ENCODE results near the gene FOXE3. TPM values are rescaled to one million over a fixed set of nuclear protein-coding genes. Genes with fewer than 3 reads are reported as not detected.

FOXE3 gene
- total RNA-seq, 4 donors from 2014 or later = not detected

DNA sequence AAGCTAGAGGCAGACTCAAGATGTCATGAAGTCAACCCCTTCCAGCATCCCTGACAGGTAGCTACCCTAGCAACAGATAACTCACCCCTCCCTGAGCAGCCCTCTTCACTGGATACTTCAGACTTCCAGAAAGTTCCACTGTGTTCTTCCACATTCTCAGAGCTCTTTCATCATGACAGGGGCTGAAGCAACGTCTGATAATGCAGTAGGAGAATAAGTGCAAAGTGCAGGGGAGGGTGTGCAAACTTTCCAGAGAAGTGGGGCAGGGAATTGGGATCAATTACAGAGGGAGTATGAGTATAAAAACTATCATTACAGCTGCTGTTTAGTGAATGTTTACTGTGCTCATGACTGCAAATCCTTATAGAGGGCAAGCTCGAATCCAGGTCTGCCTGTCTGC is 26.4 kb upstream of the FOXE3 start:
- in situ Hi-C loops (cut with MboI; ENCODE audit: low sequenced_read_pairs in 4 of 4) (no loop called here), intact Hi-C loops (cut with DNase I; ENCODE audit: low total_unique reads) (loop anchor here (5.0 kb wide), 1 partner anchor 338 kb away; no protein-coding TSS in a partner anchor)
- no peak for DNase-seq

DNA sequence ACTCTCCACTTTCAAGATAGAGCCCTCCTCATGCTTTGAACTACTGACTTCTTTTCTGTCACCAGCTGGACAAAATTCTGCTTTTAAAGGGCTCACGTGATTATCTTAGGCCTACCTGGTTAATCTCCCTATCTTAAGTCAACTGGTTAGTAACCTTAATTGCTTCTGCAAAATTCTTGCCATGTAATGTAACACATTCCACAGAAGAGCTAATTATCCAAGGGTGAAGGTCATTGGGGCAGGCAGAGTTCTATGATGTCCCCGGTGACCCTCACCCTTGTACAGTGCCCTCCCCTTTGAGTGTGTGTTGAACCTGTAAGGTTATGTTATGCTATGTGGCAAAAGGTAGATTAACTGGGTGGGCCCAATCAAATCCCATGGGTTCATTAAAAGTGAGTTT is 25.2 kb upstream of the FOXE3 start:
- intact Hi-C loops (cut with DNase I; ENCODE audit: low total_unique reads) (no loop called here), in situ Hi-C loops (cut with MboI; ENCODE audit: low sequenced_read_pairs in 4 of 4) (no loop called here)
- Histone ChIP-seq H3K9me3 (no peaks in the 10 kb centered on the region), H3K27me3 (peaks cover 5 to 26% (median 14%) of the 10 kb centered on the region in 3 donors), H3K4me3 (no peak overlapping the region), H3K36me3 (no peaks in the 10 kb centered on the region), H3K27ac (no peak overlapping the region), H3K4me1 (peaks cover 0 to 4% of the 10 kb centered on the region in 2 donors)
- TF ChIP-seq, protein P1, sequence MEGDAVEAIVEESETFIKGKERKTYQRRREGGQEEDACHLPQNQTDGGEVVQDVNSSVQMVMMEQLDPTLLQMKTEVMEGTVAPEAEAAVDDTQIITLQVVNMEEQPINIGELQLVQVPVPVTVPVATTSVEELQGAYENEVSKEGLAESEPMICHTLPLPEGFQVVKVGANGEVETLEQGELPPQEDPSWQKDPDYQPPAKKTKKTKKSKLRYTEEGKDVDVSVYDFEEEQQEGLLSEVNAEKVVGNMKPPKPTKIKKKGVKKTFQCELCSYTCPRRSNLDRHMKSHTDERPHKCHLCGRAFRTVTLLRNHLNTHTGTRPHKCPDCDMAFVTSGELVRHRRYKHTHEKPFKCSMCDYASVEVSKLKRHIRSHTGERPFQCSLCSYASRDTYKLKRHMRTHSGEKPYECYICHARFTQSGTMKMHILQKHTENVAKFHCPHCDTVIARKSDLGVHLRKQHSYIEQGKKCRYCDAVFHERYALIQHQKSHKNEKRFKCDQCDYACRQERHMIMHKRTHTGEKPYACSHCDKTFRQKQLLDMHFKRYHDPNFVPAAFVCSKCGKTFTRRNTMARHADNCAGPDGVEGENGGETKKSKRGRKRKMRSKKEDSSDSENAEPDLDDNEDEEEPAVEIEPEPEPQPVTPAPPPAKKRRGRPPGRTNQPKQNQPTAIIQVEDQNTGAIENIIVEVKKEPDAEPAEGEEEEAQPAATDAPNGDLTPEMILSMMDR (IDR thresholded peaks at IDR 0.05 in 4 of 5, conservative IDR thresholded peaks at IDR 0.05 in 1 of 5) = no peak
- no peak for TF ChIP-seq POLR2A (IDR thresholded peaks at IDR 0.05)
- ATAC-seq (no peak), DNase-seq (no peak)

More for the DNA sequence above, 26.4 kb upstream of the FOXE3 start:
- Histone ChIP-seq H3K4me1 (peaks cover 0 to 4% of the 10 kb centered on the region in 2 donors), H3K27ac (no peak overlapping the region), H3K27me3 (peaks cover 5 to 16% (median 9%) of the 10 kb centered on the region in 3 donors), H3K9me3 (no peaks in the 10 kb centered on the region), H3K36me3 (no peaks in the 10 kb centered on the region), H3K4me3 (no peak overlapping the region)
- no peak for ATAC-seq
- TF ChIP-seq, protein P1 (IDR thresholded peaks at IDR 0.05 in 4 of 5, conservative IDR thresholded peaks at IDR 0.05 in 1 of 5) = no peak
- no peak for TF ChIP-seq POLR2A (IDR thresholded peaks at IDR 0.05)

DNA sequence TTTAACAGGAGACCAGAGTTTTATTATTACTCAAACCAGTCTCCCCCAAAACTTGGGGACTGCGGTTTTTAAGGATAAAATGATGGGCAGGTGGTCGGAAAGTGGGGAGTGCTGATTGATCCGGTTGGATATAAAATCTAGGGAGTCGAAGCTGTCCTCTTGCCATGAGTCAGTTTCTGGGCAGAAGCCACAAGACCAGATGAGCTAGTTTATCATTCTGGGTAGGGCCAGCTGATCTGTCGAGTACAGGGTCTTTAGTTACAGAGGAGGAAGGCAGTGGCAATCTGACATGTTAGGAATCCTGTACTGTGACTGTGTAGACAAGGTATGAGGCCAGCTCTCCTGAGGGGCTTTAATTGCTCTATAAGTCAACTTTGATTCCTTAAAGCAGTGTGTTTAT is 22.9 kb upstream of the FOXE3 start:
- peaks cover 10 to 34% (median 25%) of the 10 kb centered on the region in 3 donors for H3K27me3 ChIP-seq
- no peak for DNase-seq
- intact Hi-C loops (cut with DNase I; ENCODE audit: low total_unique reads) (no loop called here), in situ Hi-C loops (cut with MboI; ENCODE audit: low sequenced_read_pairs in 4 of 4) (no loop called here)
- H3K4me1 ChIP-seq = peaks cover 0 to 2% of the 10 kb centered on the region in 2 donors
- no peaks in the 10 kb centered on the region for H3K9me3 ChIP-seq
- no peak overlapping the region for H3K27ac ChIP-seq
- H3K36me3 ChIP-seq = no peaks in the 10 kb centered on the region
- no peak for ATAC-seq
- TF ChIP-seq POLR2A (IDR thresholded peaks at IDR 0.05) = no peak
- TF ChIP-seq, protein P1 (IDR thresholded peaks at IDR 0.05 in 4 of 5, conservative IDR thresholded peaks at IDR 0.05 in 1 of 5) = no peak
- no peak overlapping the region for H3K4me3 ChIP-seq

DNA sequence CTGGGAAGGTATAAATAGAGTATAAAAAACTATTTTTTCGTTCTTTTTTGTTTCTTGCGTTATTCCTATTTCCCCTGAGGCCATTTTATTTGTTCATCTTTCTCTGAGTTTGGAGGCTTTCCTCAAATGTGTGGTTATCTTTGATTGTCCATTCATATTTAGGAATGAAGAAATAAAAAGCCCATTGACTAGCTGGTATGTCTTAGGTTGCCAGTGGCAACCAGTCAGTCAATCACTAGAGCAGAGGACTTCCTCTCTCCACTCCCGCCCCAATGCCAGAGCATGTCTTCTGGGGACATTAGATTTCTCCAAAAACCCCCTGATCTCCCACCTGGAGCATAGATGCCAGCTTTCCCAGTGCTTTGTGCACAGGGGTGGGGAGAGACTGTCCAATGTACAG is 20.7 kb upstream of the FOXE3 start:
- TF ChIP-seq POLR2A (IDR thresholded peaks at IDR 0.05) = no peak
- TF ChIP-seq, protein P1 (IDR thresholded peaks at IDR 0.05 in 4 of 5, conservative IDR thresholded peaks at IDR 0.05 in 1 of 5) = no peak
- ATAC-seq (no peak), DNase-seq (no peak)
- intact Hi-C loops (cut with DNase I; ENCODE audit: low total_unique reads) = no loop called here
- no peak overlapping the region for H3K4me3 ChIP-seq
- H3K27ac ChIP-seq = no peak overlapping the region
- no peaks in the 10 kb centered on the region for H3K4me1 ChIP-seq
- no peaks in the 10 kb centered on the region for H3K9me3 ChIP-seq
- in situ Hi-C loops (cut with MboI; ENCODE audit: low sequenced_read_pairs in 4 of 4) = no loop called here
- H3K27me3 ChIP-seq = peaks cover 14 to 42% (median 25%) of the 10 kb centered on the region in 3 donors
- no peaks in the 10 kb centered on the region for H3K36me3 ChIP-seq

DNA sequence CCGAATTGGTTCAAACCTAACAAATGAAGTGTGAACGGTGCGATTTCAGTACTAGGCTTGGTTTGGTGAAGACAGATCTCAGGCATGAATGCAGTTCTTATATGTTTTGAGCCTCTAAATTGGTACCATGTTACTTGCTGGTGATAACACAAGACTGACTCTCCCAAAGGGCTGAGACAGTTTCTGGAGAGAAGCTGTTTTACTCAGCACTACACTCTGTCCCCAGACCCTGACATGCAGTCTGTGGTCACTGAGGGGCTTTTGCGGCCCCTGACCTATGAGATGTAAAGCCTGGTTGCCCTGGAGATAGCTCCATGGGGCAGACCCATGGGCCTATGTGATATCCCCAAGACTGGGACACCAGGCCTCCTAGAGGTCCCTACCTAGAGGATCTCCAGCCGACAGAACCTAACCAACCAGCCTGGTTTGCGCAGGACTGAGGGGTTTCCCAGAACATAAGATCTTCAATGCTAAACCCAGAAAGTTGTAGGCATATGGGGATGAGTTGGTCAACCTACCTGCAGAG is 19.4 kb upstream of the FOXE3 start:
- in situ Hi-C loops (cut with MboI; ENCODE audit: low sequenced_read_pairs in 4 of 4) (no loop called here), intact Hi-C loops (cut with DNase I; ENCODE audit: low total_unique reads) (no loop called here)
- Histone ChIP-seq H3K4me1 (no peaks in the 10 kb centered on the region), H3K36me3 (no peaks in the 10 kb centered on the region), H3K4me3 (no peak overlapping the region), H3K9me3 (no peaks in the 10 kb centered on the region), H3K27me3 (peaks cover 16 to 46% (median 22%) of the 10 kb centered on the region in 3 donors), H3K27ac (no peak overlapping the region)
- DNase-seq (no peak), ATAC-seq (no peak)
- TF ChIP-seq, protein P1 (IDR thresholded peaks at IDR 0.05 in 4 of 5, conservative IDR thresholded peaks at IDR 0.05 in 1 of 5) = no peak
- TF ChIP-seq POLR2A (IDR thresholded peaks at IDR 0.05) = no peak

Measured in gastrocnemius medialis (tissue), 4 donors.